Breast epithelium (tissue), 4 donors: ENCODE data around the gene SHH. TPM values are rescaled to one million over a fixed set of nuclear protein-coding genes. Genes with fewer than 3 reads are reported as not detected.

ENCODE experiments used
- DNase-seq, 2 donors: peaks; one replicate each; pipeline ENCODE4 v3.0.0-alpha.2; 2019; ENCODE audit warnings: low spot score in 2 of 2
- H3K27ac ChIP-seq, 2 donors: fragments of 200-600 bp; sonication (generic) in 1 of 2; one replicate each; pipeline ENCODE4 v1.5.1; 2016 to 2019; ENCODE audit warnings: mild to moderate bottlenecking in 1 of 2
- H3K27me3 ChIP-seq, 2 donors: fragments of 200-600 bp; sonication (generic) in 1 of 2; one replicate each; pipeline versions ENCODE4 v1.5.1 to v1.6.0; 2017 to 2019; ENCODE audit warnings: control low read depth in 1 of 2, mild to moderate bottlenecking in 1 of 2
- H3K36me3 ChIP-seq: fragments of 200-600 bp; one replicate; pipeline ENCODE4 v1.5.1; 2019
- H3K4me1 ChIP-seq, 2 donors: fragments of 200-600 bp; sonication (generic); one replicate each; pipeline ENCODE4 v1.5.1; 2016 to 2019; ENCODE audit warnings: control low read depth in 1 of 2
- H3K4me3 ChIP-seq, 3 donors: fragments of 200-600 bp; sonication (generic); 1 replicate in 2 of 3; 2 replicates in 1 of 3; pipeline ENCODE4 v1.5.1; 2016 to 2019; ENCODE audit warnings: mild to moderate bottlenecking in 3 of 3, moderate library complexity in 2 of 3
- H3K9me3 ChIP-seq, 2 donors: fragments of 200-600 bp; sonication (generic) in 1 of 2; one replicate each; pipeline ENCODE4 v1.5.1; 2016 to 2019; ENCODE audit warnings: control low read depth in 1 of 2
- POLR2A ChIP-seq: fragments of 450-650 bp; IDR thresholded peaks from one replicate; pipeline ENCODE4 v1.6.1; 2016; ENCODE audit warnings: antibody characterized with exemption, mild to moderate bottlenecking, moderate library complexity
- POLR2AphosphoS5 ChIP-seq, 3 donors: sonication (generic); formaldehyde crosslinking; IDR thresholded peaks; one replicate each; pipeline ENCODE4 v1.6.1; 2017; ENCODE audit warnings: antibody characterized with exemption in 3 of 3
- intact Hi-C: fragments of 100-400 bp; cut with DNase I; formaldehyde crosslinking; loops from one replicate; pipeline ENCODE4 v1.15.1; 2023; ENCODE audit warnings: low total_unique reads
- total RNA-seq, 3 donors: library from RNA; depleted of rRNA; stranded (reverse); fragments of >200 nt; gene quantifications; one replicate each; pipeline ENCODE4 v1.1.0, GENCODE V29; 2016
- TF ChIP-seq, protein P1 (sequence below), 3 donors: fragments of 450-650 bp; IDR thresholded peaks; one replicate each; pipeline ENCODE4 v1.5.1; 2016 to 2017; ENCODE audit warnings: antibody characterized with exemption in 3 of 3, mild to moderate bottlenecking in 3 of 3, moderate library complexity in 3 of 3

Gene SHH
- total RNA-seq, 3 donors from 2014 or later: not detected

DNA sequence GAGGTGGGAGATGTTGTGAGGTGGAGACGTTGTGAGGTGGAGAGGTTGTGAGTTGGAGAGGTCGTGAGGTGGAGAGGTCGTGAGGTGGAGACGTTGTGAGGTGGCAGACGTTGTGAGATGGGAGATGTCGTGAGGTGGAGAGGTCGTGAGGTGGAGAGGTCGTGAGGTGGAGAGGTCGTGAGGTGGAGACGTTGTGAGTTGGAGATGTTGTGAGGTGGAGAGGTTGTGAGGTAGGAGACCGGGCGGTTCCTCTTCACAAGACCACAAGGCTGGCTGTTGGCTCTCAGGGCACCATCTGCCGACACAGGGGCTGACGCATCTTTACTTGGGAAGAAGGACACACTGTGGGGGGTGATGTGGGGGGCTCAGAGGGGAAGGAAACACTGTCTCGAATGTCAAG, 34.7 kb upstream of the SHH start:
- no peak for DNase-seq
- Histone ChIP-seq H3K36me3 (no peaks in the 10 kb centered on the region), H3K27ac (no peak overlapping the region), H3K9me3 (no peaks in the 10 kb centered on the region), H3K4me3 (no peak overlapping the region), H3K27me3 (peaks cover 0 to 23% of the 10 kb centered on the region in 2 donors), H3K4me1 (no peaks in the 10 kb centered on the region)
- intact Hi-C loops: no loop called here
- TF ChIP-seq, protein P1, sequence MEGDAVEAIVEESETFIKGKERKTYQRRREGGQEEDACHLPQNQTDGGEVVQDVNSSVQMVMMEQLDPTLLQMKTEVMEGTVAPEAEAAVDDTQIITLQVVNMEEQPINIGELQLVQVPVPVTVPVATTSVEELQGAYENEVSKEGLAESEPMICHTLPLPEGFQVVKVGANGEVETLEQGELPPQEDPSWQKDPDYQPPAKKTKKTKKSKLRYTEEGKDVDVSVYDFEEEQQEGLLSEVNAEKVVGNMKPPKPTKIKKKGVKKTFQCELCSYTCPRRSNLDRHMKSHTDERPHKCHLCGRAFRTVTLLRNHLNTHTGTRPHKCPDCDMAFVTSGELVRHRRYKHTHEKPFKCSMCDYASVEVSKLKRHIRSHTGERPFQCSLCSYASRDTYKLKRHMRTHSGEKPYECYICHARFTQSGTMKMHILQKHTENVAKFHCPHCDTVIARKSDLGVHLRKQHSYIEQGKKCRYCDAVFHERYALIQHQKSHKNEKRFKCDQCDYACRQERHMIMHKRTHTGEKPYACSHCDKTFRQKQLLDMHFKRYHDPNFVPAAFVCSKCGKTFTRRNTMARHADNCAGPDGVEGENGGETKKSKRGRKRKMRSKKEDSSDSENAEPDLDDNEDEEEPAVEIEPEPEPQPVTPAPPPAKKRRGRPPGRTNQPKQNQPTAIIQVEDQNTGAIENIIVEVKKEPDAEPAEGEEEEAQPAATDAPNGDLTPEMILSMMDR (IDR thresholded peaks at IDR 0.05): no peak
- TF ChIP-seq POLR2AphosphoS5 (IDR thresholded peaks at IDR 0.05): no peak
- no peak for TF ChIP-seq POLR2A

DNA sequence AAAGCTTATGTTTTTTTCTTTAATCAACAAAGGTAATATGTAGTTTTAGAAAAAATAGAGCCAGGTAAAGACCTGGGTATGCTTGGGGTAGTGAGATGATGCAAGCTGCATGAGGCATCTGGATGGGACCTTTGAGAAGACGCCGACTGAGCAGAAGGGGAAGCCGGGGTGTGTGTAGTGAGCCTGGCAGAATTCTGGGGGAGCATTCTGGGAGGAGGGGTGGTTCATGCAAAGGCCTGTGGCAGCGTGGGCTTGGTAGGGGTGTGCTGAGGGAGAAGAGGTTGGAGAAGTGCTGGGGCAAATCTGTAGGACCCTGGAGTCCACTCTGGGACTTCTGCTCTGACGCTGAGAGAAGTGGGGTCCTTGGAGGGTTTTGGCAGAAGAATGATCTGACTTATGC, 33.9 kb upstream of the SHH start:
- TF ChIP-seq, protein P1 (IDR thresholded peaks at IDR 0.05): no peak
- TF ChIP-seq POLR2AphosphoS5 (IDR thresholded peaks at IDR 0.05) (no peak), POLR2A (no peak)
- Histone ChIP-seq H3K36me3 (no peaks in the 10 kb centered on the region), H3K4me1 (no peaks in the 10 kb centered on the region), H3K27ac (no peak overlapping the region), H3K4me3 (no peak overlapping the region), H3K27me3 (peaks cover 0 to 19% of the 10 kb centered on the region in 2 donors), H3K9me3 (no peaks in the 10 kb centered on the region)
- no peak for DNase-seq
- intact Hi-C loops: no loop called here

DNA sequence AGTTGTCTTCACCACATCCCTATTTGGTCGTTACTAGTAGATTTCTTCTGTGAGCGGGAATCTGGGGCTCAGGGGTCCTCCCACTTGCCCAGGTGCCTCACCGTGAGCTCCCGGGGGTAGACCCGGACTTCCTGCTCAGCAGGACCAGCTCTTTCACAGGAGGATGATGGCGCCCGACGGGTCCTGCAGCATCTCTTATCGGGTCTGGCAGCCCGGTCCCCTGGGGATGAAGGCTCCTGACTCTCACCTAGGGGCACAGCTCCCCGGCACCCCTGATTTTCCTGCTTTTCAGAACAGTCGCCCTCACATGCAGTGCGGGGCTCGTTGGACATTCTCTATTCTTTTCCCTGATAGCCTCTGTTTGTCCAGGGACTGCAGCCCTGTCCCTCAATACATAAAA, 33.0 kb upstream of the SHH start:
- intact Hi-C loops: no loop called here
- H3K4me1 ChIP-seq: no peaks in the 10 kb centered on the region
- no peaks in the 10 kb centered on the region for H3K36me3 ChIP-seq
- TF ChIP-seq POLR2AphosphoS5 (IDR thresholded peaks at IDR 0.05): no peak
- TF ChIP-seq POLR2A: no peak
- TF ChIP-seq, protein P1 (IDR thresholded peaks at IDR 0.05): no peak
- no peak overlapping the region for H3K4me3 ChIP-seq
- H3K9me3 ChIP-seq: no peaks in the 10 kb centered on the region
- H3K27me3 ChIP-seq: peaks cover 0 to 19% of the 10 kb centered on the region in 2 donors
- DNase-seq: no peak
- H3K27ac ChIP-seq: no peak overlapping the region

DNA sequence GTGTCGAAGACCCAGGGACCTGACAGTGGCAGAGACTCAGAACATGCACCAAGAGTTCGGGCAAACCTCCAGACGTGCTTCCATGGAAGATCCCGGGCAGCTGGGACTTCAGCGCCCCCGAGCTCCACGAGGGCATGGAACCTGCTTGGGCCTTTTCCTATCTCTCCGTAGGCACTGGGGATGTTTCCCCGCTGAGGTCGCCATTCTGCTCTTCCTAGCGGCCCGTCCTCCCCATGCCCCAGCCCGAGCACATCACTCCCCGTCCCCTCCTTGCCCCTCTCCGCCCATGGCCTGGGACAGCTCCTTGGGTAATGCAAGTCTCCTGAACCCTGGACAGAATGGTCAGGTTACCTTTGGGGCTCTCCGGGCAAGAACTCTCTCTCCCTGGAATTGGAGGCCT, 32.3 kb upstream of the SHH start:
- no peak for TF ChIP-seq POLR2A
- TF ChIP-seq POLR2AphosphoS5 (IDR thresholded peaks at IDR 0.05): no peak
- TF ChIP-seq, protein P1 (IDR thresholded peaks at IDR 0.05): no peak
- Histone ChIP-seq H3K9me3 (no peaks in the 10 kb centered on the region), H3K27ac (no peak overlapping the region), H3K27me3 (peaks cover 0 to 14% of the 10 kb centered on the region in 2 donors), H3K36me3 (no peaks in the 10 kb centered on the region), H3K4me1 (no peaks in the 10 kb centered on the region), H3K4me3 (no peak overlapping the region)
- no peak for DNase-seq
- intact Hi-C loops: no loop called here

DNA sequence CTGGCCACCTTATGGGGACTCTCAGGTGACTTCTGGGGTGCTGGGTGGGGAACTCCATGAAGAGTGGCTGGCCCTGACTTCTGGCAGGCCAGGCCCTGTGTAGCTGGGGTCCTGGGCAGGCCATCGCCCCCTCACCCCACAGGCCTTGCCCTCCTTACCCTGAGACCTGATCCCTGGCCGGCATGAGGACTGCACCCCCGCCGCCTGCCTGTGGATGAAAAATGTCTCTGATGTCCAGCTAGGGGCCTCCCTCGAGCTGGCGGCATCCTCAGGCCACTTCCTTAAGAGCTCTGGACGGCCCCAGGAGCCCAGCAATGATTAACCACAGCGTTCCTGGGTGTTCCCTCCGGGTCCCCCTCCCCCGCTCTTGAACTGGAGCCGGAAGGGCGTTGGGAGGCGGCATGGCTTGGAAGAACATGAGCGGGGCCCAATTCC, 31.8 kb upstream of the SHH start:
- peaks cover 0 to 11% of the 10 kb centered on the region in 2 donors for H3K27me3 ChIP-seq
- no peak for DNase-seq
- no peaks in the 10 kb centered on the region for H3K9me3 ChIP-seq
- H3K4me3 ChIP-seq: no peak overlapping the region
- H3K27ac ChIP-seq: no peak overlapping the region
- no peaks in the 10 kb centered on the region for H3K36me3 ChIP-seq
- H3K4me1 ChIP-seq: no peaks in the 10 kb centered on the region
- intact Hi-C loops: no loop called here
- no peak for TF ChIP-seq POLR2AphosphoS5 (IDR thresholded peaks at IDR 0.05)
- no peak for TF ChIP-seq POLR2A
- TF ChIP-seq, protein P1 (IDR thresholded peaks at IDR 0.05): no peak
